Epithelial cell of proximal tubule (primary cell): ENCODE data around the gene KRTAP20-4. TPM values are rescaled to one million over a fixed set of nuclear protein-coding genes. Genes with fewer than 3 reads are reported as not detected.

ENCODE experiments used
- DNase-seq: peaks from one replicate; pipeline ENCODE4 v3.0.0-alpha.2; 2011; ENCODE audit warnings: low read depth
- H3K4me3 ChIP-seq: 2 replicates; pipeline ENCODE4 v1.5.1; 2011; ENCODE audit warnings: low read depth, mild to moderate bottlenecking, low read length
- total RNA-seq: library from RNA; depleted of rRNA; stranded (reverse); fragments of >200 nt; gene quantifications from 2 replicates; pipeline ENCODE4 v1.2.3, GENCODE V29; 2015
- TF ChIP-seq, protein P1 (sequence below): conservative IDR thresholded peaks from 2 replicates; pipeline ENCODE4 v1.5.1; 2012; ENCODE audit warnings: low read depth, mild to moderate bottlenecking, low read length

The KRTAP20-4 gene
- total RNA-seq = not detected in 2 replicates

GRCh38 chr21:30620522-30620921 is at the start of gene KRTAP20-4:
TSS of gene KRTAP20-4 (plus strand) at chr21:30620627.
- TF ChIP-seq, protein P1, sequence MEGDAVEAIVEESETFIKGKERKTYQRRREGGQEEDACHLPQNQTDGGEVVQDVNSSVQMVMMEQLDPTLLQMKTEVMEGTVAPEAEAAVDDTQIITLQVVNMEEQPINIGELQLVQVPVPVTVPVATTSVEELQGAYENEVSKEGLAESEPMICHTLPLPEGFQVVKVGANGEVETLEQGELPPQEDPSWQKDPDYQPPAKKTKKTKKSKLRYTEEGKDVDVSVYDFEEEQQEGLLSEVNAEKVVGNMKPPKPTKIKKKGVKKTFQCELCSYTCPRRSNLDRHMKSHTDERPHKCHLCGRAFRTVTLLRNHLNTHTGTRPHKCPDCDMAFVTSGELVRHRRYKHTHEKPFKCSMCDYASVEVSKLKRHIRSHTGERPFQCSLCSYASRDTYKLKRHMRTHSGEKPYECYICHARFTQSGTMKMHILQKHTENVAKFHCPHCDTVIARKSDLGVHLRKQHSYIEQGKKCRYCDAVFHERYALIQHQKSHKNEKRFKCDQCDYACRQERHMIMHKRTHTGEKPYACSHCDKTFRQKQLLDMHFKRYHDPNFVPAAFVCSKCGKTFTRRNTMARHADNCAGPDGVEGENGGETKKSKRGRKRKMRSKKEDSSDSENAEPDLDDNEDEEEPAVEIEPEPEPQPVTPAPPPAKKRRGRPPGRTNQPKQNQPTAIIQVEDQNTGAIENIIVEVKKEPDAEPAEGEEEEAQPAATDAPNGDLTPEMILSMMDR = no peak

GRCh38 chr21:30577766-30578165 is 42.7 kb upstream of the KRTAP20-4 start:
- no peak for DNase-seq
- TF ChIP-seq, protein P1 = no peak
- H3K4me3 ChIP-seq = no peak overlapping the region

More at GRCh38 chr21:30620522-30620921, at the start of gene KRTAP20-4:
- DNase-seq = no peak
- H3K4me3 ChIP-seq = no peak within 1 kb of the TSS

DNA sequence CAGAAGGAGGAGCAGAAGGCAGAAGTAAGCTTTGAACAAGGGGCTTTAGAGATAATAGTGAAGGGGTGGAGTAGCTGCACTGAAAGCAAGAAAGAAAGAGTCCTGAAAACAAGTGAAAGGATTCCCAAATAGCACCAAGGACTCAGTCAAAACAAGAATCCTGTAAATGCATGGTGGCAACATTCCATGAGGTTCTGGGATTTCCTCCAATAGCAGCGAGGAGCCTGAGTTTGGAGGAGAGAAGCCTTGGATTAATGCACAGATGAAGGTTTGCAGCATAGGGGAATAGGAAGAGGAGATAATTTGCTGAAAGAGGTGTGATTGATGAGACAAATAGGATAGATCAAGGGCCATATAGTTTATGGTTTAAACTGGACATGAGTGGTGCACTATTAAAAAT is 41.1 kb upstream of the KRTAP20-4 start:
- no peak for DNase-seq
- H3K4me3 ChIP-seq = no peak overlapping the region
- TF ChIP-seq, protein P1 = no peak

- H3K4me3 ChIP-seq = no peak overlapping the region
- TF ChIP-seq, protein P1 = no peak
- no peak for DNase-seq
Observed at GRCh38 chr21:30580132-30580531, 40.3 kb upstream of the KRTAP20-4 start.

GRCh38 chr21:30582870-30583269 is 37.6 kb upstream of the KRTAP20-4 start:
- TF ChIP-seq, protein P1 = no peak
- DNase-seq = no peak

GRCh38 chr21:30590297-30590696 is 30.1 kb upstream of the KRTAP20-4 start, which contains the start of gene KRTAP22-2:
TSS of gene KRTAP22-2 (minus strand) at chr21:30590397.
- TF ChIP-seq, protein P1 = no peak
- H3K4me3 ChIP-seq = no peak within 1 kb of the TSS
- no peak for DNase-seq

More at GRCh38 chr21:30582870-30583269, 37.6 kb upstream of the KRTAP20-4 start:
- H3K4me3 ChIP-seq = no peak overlapping the region

- DNase-seq = no peak
- no peak within 1 kb of the TSS for H3K4me3 ChIP-seq
- TF ChIP-seq, protein P1 = no peak
Observed at GRCh38 chr21:30592140-30592539, 28.3 kb upstream of the KRTAP20-4 start, which contains the start of gene KRTAP6-3. TSS of gene KRTAP6-3 (plus strand) at chr21:30592440. CDS start at chr21:30592446, 6 bp downstream.
